HG03457 (cell line): Measurements from ENCODE around the gene TNFRSF9.
"Not testable (repeated sequence)": the region's sequence is repeated elsewhere in the genome, so short reads cannot be mapped to it uniquely, and the experiment has no call there.

Source experiments
- ATAC-seq: cut with Tn5 transposase; IDR thresholded peaks from one replicate; pipeline ENCODE4 v1.9.1; 2021; ENCODE audit warnings: moderate number of reproducible peaks; ENCODE audit not compliant: unreplicated experiment

The TNFRSF9 gene

DNA sequence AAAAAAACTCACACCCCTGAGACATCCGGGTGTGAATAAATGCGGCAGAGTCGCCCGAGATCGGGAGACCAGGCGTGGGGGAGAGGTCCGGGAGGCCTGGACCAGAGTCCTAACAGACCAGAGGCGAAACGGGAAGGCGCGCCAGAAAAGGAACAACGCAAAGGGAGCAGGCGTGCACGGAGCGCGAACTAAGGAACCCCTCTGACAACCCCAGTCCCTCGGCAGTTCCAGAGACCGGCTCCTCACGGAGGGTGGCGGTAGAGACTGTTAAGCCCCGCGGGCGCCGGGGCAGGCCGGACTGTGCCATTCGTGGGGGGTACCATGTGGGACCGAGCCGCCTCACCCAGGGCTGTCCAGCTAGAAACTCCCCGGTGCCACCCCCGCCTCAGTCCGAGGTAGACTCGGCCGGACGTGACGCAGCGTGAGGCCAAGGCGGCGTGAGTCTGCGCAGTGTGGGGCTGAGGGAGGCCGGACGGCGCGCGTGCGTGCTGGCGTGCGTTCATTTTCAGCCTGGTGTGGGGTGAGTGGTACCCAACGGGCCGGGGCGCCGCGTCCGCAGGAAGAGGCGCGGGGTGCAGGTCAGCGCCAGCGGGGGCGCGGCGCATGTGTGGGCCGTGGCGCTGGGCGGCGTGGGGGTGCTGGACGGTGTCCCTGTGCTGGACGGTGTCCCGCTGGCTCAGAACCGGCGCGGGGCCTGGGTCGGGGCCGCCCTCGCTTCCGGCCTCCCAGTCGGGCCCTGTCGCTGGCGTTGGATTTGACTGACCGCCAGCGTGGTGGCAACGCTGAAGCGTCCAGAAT is 20.8 kb upstream of the TNFRSF9 start, which contains the start of gene PARK7:
PARK7 (plus strand) TSS at position 496 of the 798 bp plus-strand sequence. CDS start 1,075 bp downstream, outside the sequence.
- peak; percentile 87 for ATAC-seq

DNA sequence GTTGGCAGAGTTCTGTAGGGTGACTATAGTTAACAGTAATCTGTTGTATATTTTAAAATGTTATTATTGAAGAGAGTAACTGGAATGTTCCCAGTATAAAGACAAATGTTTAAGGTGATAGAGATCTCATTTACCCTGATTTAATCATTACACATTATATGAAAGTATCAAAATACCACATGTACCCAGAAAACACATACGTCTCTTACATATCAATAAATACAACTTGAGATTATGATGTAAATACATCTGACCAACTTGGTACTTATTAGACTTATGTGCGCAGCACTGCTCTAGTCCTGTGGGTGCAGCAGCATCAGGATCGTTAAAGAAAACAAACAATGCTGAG is 20.2 kb upstream of the TNFRSF9 start:
- ATAC-seq: no peak

DNA sequence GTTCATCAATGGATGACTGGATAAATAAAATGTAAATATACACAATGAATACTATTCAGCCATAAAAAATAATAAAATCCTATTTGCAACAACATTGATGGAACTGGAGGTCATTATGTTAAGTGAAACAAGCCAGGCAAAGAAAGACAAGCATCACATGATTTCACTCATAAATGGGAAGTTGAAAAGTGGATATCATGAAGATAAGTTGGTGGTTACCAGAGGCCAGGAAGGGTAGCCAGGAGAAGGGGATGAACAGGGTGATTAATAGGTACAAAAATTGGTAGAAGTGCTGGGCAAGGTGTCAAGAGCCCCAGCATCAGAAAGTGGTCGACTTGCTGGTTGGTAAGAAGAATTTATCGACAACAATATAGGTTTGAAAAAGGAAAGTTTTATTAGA is 19.5 kb upstream of the TNFRSF9 start:
- ATAC-seq: no peak

DNA sequence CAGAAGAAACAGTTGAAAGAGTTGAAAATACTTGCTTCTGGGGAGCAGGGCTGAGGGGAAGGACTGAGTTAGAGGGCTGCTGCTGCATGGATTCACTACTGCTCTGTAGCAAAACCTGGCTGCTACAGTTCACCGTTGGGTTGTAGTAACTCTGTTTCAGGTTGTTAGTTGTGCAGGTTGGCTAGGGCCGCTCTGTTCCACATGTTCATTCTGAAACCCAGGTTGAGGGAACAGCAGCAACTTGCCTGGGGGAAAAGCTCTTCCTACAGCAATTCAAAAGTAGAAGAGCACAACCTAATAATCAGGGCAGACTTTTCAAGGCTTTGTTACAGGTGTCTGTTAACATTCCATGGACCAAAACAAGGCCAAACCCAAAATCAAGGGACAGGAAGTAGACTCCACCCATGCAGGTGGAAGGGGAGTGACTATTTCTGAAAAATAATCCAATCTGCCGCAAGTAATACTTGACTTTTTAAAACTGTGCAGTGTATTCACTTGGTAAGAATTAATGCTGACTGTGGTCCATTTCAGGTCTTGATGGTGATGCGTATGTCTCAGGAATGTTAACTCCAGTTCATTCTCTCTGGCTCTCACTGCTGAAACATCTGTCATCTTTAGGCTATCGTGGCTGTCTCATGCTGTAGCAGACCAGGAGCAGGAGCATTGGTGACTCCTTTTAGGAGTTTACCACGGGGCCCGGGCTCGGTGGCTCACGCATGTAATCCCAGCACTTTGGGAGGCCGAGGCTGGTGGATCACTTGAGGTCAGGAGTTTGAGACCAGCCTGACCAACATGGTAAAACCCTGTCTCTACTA is 15.8 kb upstream of the TNFRSF9 start:
- ATAC-seq: no peak

DNA sequence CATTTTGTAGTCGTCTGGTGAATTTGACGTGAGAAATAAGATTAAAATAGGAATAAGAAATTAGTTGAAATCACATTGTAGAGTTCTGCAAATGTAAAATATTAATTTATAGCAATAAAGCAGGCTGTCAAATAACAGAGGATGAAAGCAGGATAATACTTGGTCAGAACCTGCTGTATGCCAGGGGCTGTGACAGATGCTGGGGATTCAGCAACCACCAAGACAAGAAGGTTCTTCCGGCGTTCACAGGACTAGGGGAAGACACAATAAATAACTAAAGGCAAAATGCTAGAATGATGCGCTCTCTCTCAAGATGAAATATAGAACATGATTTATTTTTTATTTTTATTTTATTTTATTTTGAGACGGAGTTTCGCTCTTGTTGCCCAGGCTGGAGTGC is 14.0 kb upstream of the TNFRSF9 start:
- ATAC-seq: no peak

DNA sequence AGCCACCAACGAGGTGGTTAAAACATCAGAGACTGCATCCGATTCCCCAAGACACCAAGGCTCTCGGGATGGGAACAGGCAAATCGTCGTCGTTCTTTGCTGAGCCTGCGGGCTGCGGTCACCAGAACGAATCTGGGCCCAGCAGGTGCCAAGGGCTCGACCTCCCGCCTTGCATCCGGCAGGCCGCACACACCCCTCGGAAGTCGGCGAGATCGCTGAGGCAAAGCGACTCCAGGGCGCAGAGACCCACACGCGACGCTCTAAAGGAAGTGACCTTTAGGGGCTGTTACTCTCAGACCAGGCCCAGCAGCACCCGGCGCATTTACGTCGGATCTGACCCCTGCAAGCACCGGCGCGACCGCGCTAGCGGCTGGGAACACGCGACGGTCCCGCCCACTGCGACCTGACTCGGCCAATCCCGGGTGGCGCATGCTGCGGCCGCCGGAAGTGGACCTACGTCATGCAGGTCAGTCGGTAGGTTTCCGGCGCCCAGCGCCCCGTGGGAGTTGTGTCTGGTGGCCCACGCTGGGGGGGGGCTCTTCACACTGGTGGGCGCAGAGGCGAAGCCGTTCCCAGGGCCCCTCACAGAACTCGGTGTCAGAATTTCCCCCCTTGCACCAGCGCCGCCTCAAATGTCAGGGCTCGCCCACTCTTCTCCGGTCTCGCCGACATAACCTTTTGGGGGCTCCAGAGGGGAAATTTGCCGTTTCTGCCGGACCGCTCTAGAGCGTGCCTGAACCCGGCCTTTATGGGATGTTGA is 13.4 kb upstream of the TNFRSF9 start:
- ATAC-seq: peak; percentile 82

DNA sequence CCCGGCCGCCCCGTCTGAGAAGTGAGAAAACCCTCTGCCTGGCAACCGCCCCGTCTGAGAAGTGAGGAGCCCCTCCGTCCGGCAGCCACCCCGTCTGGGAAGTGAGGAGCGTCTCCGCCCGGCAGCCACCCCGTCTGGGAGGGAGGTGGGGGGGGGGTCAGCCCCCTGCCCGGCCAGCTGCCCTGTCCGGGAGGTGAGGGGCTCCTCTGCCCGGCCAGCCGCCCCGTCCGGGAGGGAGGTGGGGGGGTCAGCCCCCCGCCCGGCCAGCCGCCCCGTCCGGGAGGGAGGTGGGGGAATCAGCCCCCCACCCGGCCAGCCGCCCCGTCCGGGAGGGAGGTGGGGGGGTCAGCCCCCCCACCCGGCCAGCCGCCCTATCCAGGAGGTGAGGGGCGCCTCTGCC is 12.2 kb upstream of the TNFRSF9 start:
- not testable (repeated sequence) for ATAC-seq

DNA sequence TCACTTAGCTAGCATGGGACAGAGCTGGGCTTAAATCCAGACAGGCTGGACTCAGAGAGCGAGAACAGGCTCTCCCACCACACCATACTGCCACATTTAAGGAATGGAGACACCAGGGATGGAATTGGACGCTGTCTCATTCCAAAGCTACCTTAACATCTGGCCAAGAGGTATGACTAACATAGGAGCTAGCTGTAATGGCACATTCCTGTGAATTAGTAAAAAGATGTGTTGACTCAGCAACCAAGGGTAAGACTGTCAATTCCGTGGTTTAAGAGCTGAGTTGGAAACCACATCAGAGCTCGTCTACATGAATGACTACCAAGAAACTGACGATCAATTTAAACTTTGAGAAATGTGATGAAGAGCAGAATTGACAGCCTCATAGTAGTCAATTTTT is 8.3 kb upstream of the TNFRSF9 start:
- no peak for ATAC-seq

DNA sequence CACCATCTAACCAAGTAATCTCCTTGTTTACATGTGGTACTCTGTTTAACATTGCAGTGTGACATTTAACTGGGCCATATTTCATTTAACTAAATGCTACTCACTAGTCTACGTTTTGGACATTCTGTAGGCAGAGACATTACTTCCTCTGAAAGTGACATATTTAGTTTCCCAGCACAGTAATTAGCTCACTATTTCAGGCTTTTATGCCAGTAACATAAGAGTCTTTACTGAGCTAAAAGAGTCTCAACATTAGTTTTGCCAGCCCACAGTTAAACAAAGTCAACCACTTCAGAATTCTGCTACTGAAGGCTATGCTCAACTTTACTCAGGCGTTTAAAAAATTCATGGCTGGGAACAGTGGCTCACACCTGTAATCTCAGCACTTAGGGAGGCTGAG is 2.6 kb upstream of the TNFRSF9 start:
- ATAC-seq: no peak

DNA sequence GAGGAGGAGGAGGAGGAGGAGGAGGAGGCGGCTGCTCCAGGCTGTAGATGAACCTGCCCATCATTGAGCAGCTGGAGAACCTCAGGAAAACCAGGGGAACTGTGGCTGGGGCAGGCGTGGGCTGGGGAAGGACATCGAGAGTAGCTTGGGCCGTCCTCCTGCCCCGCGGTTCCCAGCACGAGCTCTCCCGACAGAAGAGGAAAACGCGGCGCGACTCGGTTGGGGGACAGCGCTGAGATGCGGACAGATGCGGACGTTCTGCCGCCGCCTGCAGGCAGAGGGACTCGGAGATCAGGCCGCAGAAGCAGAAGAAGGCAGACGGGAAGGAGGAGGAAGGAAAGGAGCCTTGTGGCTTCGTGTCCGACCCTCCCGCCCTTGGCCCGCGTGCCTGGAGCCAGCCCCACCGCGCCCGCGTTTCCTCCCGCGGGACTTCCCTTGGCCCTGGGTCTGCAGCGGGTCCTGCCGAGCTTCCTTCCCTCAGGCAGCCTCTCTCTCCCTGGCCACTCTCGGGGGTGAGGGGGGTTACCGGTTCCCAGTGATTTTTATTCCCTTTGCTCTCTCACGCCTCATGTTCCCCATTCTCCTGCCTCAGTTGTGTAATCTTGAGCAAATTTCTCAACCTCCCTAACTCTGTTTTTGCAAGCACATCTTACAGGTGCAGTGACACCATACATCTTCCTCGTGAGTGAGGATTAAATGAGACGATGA is 1.7 kb upstream of the TNFRSF9 start:
- ATAC-seq: no peak

DNA sequence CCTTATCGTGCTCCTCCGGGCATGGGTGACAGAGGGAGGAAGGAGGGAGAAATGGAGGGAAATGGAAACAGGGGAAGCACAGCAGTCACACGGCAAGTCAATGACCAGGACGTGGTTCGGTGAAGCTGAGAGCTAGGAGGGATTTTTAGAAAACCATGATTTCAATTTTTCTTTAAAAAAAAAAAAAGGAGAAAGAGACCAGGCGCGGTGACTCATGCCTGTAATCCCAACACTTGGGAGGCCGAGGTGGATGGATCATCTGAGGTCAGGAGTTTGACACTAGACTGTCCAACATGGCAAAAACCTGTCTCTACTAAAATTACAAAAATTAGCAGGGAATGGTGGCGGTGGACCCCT is 776 bp upstream of the TNFRSF9 start:
- ATAC-seq: no peak

DNA sequence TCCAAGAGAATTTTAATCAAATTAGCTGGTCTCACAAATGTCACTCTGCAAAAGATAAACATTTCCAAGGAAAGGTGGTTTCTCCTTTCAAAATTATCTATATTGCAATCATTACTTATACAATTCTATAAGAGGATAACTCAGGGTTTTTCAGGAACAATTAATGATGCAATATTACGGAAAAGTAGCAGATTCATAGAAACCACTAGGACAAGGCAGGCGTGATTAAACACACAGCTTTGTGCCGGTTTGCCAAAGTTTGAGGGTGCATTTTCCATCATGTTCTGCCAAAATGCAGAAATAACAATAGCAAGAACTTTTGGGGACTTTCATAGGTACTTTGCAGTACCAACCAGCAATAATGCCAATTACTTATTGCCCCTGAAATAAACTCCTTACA is 605 bp downstream of the TNFRSF9 start:
- no peak for ATAC-seq

DNA sequence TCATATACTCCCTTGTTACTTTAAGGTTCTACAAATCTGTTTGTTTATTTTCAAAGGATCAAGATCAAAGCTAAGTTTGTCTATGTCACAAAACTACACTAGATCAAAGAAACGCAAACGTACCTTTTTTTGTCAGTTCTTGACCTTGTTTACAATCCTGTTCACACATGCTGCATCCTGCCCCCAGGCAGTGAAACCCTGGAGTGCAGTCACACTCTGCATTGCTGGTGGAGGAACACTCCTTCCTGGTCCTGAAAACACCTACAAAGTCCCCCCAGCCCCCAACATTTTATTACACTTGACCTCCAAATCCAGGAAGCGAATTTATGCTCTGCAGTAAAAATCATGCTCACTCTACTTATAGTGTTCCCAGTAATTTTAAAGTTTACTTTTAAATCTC is 2.6 kb downstream of the TNFRSF9 start:
- ATAC-seq: no peak

DNA sequence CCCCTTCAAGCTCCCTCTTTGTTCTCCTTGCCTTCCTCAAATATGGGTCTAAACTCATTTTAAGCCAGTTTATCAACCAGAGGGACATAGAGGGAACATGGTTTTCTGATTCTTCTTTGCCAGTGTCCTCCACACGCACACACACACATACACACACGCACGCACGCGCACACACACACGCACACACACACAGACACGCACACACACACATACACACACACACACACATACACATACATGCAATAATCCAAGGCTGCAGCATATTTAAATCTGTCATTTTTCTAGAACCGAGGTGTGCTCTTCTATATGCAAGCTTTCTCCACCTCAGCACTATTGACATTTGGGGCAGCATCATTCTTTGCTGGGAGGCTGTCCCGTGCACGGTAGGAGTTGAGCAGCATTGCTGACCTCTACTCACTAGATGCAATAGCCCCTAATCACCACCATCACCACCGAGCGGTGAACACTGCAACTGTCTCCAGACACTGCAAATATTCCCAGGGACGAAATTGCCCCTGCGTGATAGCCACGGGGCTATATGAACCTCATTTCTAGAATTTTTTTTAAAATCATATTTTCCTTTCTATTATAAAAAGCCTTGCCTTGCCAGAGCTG is 8.0 kb downstream of the TNFRSF9 start:
- ATAC-seq: no peak

DNA sequence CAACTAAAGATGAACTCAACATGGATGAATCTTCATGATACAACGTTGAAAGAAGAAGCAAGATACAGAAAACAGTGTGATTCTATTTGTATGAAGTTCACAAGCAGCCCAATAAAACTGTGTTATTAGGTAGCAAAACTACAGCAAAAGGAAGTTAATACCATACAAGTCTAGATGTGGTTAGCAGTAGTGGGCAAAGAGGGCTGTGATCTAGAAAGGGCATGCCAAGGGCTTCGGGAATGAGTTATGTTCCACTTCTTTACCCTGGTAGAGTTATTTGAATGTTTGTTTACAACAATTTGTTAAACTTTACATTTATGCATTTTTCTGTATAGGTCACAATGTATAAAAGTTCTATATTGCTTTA is 9.2 kb downstream of the TNFRSF9 start:
- ATAC-seq: no peak

DNA sequence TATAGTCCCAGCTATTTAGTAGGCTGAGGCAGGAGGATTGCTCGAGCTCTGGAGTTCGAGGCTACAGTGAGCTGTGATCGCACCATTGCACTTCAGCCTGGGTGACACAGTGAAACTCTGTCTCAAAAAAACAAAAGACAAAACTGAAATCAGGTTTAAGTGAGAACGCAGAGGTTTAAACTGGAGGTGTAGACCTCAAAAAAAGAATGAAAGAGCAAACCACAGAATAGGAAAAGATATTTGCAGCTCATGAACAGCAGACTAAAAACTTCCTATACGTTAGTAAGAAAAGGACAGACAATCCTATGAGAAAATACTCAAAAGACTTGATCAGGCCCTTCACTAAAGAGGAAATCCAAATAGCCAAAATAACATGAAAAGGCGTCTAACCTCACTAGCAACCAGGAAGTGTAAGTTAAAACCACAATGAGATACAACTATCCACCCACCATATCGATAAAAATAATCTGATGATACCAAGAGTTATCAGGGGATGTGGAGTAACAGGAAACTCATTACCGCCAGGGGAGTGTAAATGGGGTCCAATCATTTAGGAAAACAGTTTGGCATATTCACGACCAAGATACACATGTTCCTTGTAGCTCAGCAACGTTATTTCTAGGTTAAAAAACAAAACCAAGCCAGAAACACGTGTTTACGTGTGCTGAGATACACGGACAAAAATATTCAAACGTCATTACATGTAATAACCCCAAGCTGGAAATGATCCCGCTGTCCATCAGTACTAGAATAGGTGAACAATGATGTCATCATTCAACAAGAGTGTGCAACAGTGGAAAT is 9.8 kb downstream of the TNFRSF9 start:
- no peak for ATAC-seq

DNA sequence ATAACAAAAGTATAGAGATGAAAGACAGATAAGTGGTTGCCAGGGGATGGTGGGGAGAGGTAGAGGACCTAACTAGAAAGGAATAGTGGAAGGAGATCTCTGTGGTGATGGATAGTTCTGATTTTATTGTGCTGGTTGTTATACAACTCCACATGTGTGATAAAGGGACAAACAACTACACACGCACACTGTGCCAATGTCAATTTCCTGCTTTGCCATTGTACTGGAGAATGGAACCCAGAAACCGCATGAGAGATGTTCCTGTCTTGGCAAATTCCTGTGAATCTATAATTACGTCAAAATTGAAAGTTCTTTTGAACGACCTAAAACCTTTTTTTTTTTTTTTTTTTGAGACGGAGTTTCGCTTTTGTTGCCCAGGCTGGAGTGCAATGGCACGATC is 11.0 kb downstream of the TNFRSF9 start:
- no peak for ATAC-seq

DNA sequence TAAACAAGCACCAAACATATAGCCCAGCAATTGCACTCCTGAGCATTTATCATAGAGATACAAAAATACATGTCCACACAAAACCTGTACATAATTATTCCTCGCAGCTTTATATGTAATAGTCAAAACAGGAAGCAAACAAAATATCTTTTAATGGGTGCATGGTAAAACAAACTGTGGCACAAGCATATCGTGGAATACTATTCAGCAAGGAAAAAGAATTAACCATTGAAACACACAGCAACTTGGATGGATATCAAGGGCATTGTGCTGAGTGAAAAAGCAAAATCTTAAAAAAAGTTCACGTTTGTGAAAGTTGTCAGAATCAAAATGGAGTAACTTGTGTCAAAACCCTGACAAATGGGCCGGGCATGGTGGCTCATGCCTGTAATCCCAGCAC is 12.4 kb downstream of the TNFRSF9 start:
- no peak for ATAC-seq

DNA sequence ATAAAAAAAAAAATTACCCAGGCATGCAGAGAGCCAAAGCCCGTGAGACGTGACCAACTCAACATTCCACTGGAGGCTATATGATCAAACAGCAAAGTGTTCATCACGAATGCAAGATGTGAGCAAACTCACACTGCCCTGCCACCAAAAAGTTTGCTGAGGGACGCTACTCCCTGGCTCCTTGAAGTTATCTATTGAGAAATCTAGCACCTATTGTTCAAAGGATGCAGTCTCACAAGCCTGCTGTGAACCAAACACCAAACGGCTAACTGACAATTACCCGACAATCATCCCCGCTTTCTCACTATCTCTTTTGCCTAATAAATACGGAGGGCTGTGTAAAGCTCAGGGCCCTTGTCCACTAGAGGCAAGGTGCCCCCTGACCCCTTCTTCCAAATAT is 13.6 kb downstream of the TNFRSF9 start:
- ATAC-seq: not testable (repeated sequence)

DNA sequence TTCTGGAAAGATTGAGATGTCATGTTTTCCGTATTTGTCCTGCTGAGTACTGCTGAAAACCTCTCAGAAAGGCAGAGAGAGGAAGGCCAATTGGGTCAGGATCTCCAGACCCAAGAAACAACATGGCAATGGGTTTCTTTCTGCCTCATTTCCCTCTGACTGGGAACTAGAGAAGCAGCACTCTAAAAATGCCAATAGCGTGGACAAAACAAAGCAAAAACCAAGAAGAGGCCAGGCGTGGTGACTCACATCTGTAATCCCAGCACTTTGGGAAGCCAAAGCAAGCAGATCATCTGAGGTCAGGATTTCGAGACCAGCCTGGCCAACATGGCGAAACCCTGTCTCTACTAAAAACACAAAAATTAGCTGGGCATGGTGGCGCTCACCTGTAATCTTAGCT is 18.3 kb downstream of the TNFRSF9 start:
- no peak for ATAC-seq
